Tibial nerve (tissue), 4 donors: Measurements from ENCODE around the gene TTC24.
"Not testable (repeated sequence)": the region's sequence is repeated elsewhere in the genome, so short reads cannot be mapped to it uniquely, and the experiment has no call there.

ENCODE experiments used
- CTCF ChIP-seq, 5 experiments: fragments of 200-600 bp in 3 of 5; fragments of 450-650 bp in 2 of 5; sonication (generic) in 3 of 5; IDR thresholded peaks; one replicate each; pipeline ENCODE4 v1.5.1; 2016 to 2019; ENCODE audit warnings: antibody characterized with exemption in 5 of 5, mild to moderate bottlenecking in 3 of 5, moderate library complexity in 2 of 5
- EP300 ChIP-seq, 2 donors: sonication (generic); formaldehyde crosslinking; IDR thresholded peaks; one replicate each; pipeline ENCODE4 v1.6.1; 2017; ENCODE audit warnings: antibody characterized with exemption in 2 of 2, mild to moderate bottlenecking in 1 of 2
- POLR2A ChIP-seq, 2 donors: fragments of 450-650 bp; IDR thresholded peaks; one replicate each; pipeline ENCODE4 v1.6.1; 2017; ENCODE audit warnings: antibody characterized with exemption in 2 of 2, mild to moderate bottlenecking in 2 of 2, moderate library complexity in 2 of 2

GRCh38 chr1:156587927-156588326, 8.4 kb downstream of the TTC24 start:
- not testable (repeated sequence) for TF ChIP-seq POLR2A, EP300, CTCF (IDR thresholded peaks at IDR 0.05)
